Measurements from ENCODE around the gene SCD5.

- TF ChIP-seq CTCF (conservative IDR thresholded peaks at IDR 0.05 in 1 of 2, IDR thresholded peaks at IDR 0.05 in 1 of 2; ENCODE audit: extremely low read depth in 1 of 2, insufficient read depth in 1 of 2, low read depth in 1 of 2, low read length in 2 of 2) (no peak), EZH2 (IDR thresholded peaks at IDR 0.05; ENCODE audit: borderline replicate concordance, low read length) (no peak)
These were observed 146.5 kb downstream of the SCD5 start for GRCh38 chr4:82652062-82652461.
